ENCODE results near the gene PDZD4.

Gene PDZD4

DNA sequence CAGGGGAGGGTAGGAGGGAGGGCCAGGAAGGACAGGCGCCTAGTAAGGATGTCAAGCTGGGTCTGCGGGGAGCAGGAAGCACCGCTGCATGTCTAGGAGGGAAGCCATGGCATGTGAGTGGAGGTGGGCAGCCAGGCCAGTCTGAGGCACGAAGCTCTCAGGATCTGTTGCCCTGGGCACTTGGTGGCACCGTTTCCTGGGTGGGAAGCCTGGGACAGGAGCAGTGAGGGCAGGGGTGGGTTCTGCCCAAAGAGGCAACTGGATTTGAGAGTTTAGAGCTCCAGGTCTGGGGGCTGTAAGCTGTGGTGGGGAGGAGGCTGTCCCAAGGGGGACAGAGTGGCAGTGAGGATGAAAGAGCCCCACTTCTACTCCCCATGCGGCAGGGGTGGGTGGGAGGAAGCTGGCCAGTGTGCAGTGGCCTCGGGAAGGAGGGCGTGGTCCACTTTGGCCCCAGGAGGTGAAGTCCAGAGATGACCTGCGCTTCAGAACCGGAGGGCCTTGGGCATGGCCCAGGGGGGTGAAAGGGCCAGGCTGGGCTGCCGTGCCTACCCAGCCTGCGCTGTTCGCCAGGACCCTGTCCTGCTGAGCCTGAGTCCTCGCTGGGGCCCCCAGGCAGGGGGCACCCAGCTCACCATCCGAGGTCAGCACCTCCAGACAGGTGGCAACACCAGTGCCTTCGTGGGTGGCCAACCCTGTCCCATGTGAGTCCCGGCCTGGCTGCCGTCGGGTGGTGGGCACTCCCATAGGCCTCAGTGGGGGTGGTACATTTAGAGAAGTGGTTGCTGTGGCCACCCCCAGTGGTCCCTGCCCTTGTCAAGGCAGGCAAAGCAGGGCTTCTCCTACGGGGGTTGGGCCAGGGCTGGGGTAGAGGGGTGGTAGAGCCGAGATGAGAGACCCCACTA, 57.8 kb downstream of the PDZD4 start:
- no peak for DNase-seq (ENCODE audit: low spot score)

DNA sequence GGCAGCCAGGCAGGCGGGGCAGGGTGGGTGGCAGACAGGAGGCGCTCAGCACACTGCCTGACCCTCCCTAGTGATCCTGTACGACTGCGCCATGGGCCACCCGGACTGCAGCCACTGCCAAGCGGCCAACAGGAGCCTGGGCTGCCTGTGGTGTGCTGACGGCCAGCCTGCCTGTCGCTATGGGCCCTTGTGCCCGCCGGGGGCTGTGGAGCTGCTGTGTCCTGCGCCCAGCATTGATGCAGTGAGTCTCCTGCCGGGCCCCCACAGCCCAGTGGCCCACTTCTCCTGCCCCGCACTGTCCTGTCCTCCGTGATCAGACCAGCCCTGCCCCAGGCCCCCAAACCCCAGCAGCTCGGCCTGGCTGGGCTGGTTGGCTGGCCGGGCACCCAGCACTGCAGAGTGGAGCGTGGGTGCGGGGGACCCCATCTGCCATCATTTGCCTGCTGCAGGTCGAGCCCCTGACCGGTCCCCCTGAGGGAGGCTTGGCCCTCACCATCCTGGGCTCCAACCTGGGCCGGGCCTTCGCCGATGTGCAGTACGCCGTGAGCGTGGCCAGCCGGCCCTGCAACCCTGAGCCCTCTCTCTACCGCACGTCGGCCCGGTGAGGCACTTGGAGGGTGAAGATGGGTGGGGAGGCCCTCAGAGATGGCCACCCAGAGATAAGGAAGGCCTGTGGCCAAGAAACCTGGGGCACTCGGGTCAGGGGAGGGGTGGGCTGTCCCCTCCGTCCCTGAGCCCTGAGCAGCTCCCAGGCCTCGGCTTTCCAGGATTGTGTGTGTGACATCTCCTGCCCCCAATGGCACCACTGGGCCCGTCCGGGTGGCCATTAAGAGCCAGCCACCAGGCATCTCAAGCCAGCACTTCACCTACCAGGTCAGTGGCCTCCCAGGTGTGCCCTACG, 58.7 kb downstream of the PDZD4 start:
- DNase-seq (ENCODE audit: low spot score): no peak

DNA sequence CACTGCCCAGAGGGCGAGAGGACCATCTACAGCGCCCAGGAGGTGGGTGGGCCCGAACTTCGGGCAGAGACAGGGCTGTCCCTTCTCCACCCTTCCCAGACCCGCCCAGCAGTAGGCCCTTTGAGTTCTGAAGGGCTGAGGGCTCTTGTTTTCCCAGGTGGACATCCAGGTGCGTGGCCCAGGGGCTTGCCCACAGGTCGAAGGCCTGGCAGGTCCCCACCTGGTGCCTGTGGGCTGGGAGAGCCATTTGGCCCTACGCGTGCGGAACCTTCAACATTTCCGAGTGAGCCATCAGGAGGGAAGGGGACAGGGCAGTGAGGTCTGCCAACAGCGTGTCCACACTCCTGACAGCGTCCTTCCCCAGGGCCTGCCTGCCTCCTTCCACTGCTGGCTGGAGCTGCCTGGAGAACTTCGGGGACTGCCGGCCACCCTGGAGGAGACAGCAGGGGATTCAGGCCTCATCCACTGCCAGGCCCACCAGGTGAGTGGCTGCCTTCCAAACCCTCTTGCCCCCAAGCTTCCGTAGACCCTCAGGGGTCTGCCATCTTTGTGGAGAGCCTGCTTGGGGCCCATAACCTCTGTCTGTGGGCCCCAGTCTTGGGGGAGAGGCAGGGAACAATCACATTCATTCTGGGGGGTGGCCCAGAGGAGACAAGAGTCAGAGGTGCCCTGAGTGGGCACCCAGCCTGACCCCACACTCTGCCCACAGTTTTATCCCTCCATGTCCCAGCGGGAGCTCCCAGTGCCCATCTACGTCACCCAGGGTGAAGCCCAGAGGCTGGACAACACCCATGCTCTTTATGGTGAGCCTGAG, 59.5 kb downstream of the PDZD4 start:
- DNase-seq (ENCODE audit: low spot score): no peak

DNA sequence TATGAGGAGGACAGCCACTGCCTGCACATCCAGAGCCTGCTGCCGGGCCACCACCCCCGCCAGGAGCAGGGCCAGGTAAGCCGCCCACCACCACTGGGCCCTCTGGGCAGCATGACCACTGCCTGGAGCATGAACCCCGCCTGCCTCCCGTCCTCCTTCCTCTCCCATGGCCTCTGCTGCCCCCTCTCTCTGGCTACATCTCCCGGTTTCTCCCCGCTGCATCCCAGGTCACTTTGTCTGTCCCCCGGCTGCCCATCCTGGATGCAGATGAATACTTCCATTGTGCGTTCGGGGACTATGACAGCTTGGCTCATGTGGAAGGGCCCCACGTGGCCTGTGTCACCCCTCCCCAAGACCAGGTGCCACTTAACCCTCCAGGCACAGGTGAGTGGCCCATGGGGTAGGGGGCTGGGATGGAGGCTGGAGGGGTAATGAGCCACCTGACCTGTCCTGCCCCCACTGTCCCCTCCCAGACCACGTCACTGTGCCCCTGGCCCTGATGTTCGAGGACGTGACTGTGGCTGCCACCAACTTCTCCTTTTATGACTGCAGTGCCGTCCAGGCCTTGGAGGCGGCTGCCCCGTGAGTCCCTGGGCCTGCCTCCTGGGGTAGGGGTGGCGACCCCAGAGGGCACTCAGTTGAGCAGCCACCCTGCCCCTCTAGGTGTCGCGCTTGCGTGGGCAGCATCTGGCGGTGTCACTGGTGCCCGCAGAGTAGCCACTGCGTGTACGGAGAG, 60.3 kb downstream of the PDZD4 start:
- DNase-seq (ENCODE audit: low spot score): no peak

GRCh38 chrX:153769158-153769864, 61.0 kb downstream of the PDZD4 start:
- DNase-seq (ENCODE audit: low spot score): no peak

GRCh38 chrX:153768311-153769157, 61.8 kb downstream of the PDZD4 start:
- no peak for DNase-seq (ENCODE audit: low spot score)

DNA sequence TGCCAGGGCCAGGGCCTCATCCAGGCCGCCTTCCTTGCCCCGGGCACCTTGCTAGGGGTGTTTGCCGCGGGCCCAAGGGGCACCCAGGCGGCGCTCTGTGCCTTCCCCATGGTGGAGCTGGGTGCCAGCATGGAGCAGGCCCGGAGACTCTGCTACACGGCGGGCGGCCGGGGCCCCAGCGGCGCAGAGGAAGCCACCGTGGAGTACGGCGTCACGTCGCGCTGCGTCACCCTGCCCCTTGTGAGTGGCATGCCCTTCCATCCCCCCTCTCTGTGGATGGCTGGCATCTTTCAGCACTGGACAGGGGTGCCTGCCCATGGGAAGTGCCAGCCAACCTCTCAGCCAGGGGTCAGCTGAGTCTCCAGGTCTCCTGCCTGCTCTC, 62.7 kb downstream of the PDZD4 start:
- no peak for DNase-seq (ENCODE audit: low spot score)

GRCh38 chrX:153766871-153767673, 63.3 kb downstream of the PDZD4 start:
- DNase-seq (ENCODE audit: low spot score): no peak

GRCh38 chrX:153766098-153766817, 64.1 kb downstream of the PDZD4 start:
- DNase-seq (ENCODE audit: low spot score): peak; percentile 74

DNA sequence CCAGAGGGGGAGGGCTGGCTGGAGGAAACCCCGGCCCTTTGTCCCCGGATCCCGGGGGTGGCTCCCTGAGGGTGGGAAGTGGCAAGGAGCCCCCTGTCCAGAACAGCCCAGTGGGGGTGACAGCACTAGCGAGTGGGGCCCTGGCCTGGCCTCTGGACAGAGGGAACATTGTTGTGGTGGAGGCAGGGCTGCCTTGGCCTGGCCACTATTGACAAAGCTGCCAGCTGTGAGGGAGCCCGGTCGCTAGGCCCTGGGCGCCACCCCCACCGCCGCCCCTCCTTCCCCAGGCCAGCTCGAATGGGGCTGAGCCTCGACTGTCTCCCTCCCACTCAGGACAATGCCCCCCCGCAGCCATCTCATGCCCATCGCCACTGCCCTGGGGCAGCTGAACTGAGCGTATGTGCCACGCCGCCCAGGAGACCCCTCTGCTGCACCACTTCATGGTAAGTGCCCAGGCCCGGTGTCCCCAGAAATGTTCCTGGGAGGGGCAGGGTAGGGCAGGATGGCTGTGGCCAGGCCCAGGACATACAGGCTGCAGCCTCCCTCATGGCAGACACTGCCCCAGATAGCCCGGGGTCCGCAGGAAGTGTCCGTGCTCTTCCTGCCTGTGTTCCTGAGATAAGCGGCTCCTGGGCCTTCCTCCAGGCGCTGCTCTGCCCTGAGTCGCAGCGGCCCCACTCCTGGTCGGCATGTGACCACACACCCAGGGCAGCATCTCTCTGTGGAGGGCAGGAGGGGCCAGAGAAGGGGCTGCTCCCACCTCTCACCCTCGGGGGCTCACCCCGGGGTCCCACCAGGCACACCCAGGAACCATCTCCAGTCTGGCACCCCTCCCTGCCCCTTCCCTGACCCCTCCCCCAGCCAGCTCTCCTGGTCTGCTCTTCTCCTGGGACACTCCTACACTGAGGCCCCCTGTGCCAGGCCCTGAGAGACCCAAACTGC, 64.9 kb downstream of the PDZD4 start:
- DNase-seq (ENCODE audit: low spot score): peak; percentile 93

- no peak for DNase-seq (ENCODE audit: low spot score)
These were observed 65.6 kb downstream of the PDZD4 start for GRCh38 chrX:153764786-153765137.

DNA sequence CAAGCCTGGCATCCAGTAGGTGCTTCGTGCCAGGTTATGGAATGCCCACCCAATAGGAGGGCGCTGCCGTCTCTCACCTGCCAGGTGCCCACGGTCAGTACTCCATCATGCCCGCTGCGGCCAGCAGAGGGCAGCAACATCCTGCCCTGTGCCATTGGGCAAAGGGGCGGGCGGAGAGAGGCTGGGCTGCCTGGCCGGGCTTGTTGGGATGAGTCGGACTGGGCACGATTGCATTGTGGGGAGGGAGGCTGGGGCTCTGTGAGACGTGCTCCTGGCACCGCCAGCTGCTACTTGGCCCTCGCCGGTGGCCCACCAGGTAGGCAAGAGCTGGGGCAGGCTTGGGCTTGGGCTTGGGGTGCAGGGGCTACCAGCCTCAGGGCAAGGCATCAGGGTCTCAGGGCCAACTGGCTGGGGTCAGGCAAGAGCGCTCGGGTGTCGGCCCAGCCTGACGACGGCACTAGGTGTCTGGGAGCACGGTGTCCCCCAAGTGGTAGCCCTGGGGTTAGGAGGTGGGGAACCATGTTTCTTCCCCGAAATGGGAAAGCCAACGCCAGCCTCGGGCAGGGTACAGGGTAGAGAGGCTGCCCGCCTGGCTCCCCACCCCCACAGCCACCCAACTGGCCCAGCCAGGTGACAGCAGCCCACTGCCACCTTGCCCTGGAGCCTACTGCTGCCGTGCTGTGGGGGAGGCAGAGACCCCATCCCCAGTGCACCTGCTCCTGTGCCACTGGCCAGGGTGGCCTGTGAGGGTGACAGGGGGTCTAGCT, 66.2 kb downstream of the PDZD4 start, which contains the start of gene PLXNB3:
TSS of gene PLXNB3 (plus strand) at position 261 of the 767 bp plus-strand sequence. CDS start 1,287 bp downstream, outside the sequence.
- DNase-seq (ENCODE audit: low spot score): peak; percentile 89

- no peak for DNase-seq (ENCODE audit: low spot score)
These were observed 66.9 kb downstream of the PDZD4 start for GRCh38 chrX:153763298-153763932.

DNA sequence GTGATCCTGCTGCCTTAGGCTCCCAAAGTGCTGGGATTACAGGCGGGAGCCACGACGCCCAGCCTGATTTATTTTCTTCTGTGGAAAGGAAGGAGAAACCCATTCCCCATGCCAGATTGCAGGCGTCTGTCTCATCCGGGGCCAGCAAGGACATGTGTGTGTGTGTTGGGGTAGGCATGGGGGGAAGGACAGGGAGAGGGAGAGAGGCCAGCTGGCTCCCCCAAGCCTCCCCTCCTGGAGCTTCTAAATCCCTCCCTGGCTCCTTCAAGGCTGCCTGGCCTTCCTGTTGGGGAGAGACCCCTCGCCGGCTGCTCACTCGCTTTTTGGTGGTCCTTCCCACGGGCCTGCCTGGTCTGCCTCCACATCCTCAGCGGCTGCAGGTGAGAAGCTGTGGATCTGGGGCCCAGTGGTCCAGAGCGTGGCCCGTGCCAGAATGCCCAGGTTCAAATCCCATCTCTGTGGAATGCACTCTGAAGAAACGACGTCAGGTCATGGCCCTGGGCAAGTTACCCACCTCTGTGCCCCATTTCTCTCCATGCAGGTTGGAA, 67.6 kb downstream of the PDZD4 start:
- no peak for DNase-seq (ENCODE audit: low spot score)

- DNase-seq (ENCODE audit: low spot score): no peak
These were observed 68.5 kb downstream of the PDZD4 start for GRCh38 chrX:153761863-153762262.

Data from Ammon's horn (tissue), 1 donor.